HG03378 (cell line): Measurements from ENCODE around the gene HES6.
"Not testable (repeated sequence)": the region's sequence is repeated elsewhere in the genome, so short reads cannot be mapped to it uniquely, and the experiment has no call there.

Source experiments
- ATAC-seq: cut with Tn5 transposase; IDR thresholded peaks from one replicate; pipeline ENCODE4 v1.9.1; 2021; ENCODE audit warnings: mild to moderate bottlenecking, moderate library complexity; ENCODE audit not compliant: unreplicated experiment

The HES6 gene

DNA sequence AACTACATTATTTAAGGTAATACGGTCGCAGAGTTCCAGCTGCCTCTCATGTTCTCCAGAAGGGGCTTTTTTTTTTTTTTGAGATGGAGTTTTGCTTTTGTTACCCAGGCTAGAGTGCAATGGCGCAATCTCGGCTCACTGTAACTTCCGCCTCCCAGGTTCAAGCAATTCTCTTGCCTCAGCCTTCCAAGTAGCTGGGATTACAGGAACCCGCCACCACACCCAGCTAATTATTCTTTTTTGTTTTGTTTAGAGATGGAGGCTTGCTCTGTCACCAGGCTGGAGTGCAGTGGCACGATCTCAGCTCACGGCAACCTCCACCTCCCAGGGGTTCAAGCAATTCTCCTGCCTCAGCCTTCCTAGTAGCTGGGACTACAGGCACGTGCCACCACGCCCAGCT lies 33.6 kb upstream of the HES6 start:
- ATAC-seq, result not testable (repeated sequence)

DNA sequence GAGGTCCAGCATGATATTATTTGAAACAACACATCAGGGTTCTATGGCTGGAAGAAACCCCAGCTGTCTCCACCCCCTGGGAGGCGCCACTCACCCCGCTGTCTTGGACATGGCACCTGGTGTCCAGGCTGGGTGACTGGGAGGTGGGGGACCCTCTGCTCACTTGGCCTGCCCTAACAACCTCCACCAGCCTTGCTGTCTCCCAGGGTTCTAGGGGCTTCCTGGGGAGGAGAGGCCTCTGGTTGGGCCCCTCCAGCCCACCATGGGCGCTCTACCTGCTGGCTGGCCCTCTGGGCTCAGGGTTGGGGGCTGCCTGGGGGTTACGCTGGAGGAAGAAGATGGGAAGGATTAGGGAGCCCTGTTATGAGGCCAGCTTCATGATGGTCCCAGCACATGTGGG lies 32.3 kb upstream of the HES6 start:
- no peak for ATAC-seq

DNA sequence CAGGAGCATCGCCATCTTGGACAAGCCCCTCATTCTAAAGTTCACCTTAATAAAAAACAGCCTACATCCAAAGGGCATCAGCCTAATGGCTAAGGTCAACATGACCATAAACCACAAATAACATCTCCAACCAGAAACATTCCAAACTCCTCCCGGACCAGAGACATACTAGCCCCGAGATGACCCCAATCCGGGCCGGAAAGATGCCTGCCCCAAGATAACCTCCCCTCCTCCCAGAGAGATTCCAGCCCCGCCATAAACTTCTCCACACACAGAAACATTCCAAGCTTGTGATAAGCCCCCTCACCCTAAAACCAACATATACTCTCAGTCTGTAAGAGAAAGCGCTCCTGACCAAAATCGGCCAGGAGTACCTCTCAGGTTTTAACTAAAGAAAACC lies 31.8 kb upstream of the HES6 start:
- ATAC-seq, result not testable (repeated sequence)

DNA sequence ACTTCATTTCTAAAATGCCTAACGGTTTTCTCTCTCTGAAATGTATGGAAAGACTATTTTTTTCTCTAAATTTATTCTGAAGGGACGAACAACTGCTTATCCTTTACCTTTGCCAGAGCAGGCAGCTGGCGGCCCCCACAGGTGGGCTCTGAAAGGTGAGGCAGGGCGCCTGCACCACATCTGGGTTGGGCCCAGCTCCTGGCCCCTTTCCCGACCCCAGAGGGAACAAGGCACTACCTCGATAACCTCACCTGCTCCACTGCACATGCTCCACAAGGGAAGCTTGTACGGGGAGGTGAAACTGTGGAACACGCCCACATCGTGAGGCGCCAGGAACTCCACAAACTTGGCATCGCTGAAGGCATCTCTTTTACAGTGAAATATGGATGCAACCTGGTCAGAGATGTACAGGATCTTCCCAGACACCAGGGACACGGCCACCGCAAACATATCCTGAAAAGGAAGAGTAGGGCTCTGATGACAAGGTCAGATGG lies 31.3 kb upstream of the HES6 start:
- no peak for ATAC-seq

DNA sequence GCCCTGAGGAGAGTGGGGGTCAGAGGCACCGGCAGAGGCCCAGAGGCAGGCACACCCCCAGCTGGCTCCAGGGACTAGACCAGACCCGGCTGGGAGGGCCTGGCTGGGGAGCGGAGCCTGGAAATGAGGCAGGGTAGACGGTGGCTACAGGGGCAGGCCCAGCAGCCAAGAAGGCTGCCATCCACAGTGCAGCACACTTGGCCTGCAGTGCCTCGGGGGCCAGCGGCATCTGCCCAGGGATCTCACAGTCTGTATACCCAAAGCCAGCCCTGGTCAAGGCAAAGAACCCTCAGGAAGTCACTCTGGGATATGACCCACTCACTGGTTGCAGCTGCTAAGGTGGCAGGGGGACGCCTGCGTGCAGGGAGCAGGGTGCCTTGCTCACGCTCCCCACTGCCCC lies 30.8 kb upstream of the HES6 start:
- no peak for ATAC-seq

DNA sequence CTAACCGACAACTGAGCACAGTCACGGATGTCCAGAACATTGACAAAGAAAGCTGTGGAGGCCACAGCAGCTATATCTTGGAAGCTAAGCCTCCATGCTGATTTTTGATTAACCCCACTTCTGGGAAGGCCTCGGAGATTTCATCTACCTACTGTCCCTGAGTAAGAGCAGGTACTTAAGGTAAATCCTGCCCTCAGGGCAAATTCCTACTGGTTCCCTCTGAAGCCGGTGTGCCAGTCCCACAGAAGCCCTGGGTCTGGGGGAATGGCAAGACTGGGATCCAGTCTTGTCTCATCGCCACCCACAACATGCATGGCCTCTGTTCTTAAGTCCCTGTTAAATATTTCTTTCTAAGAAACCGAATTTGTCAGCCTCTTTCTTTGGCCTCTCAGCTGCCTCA lies 29.9 kb upstream of the HES6 start:
- no peak for ATAC-seq

DNA sequence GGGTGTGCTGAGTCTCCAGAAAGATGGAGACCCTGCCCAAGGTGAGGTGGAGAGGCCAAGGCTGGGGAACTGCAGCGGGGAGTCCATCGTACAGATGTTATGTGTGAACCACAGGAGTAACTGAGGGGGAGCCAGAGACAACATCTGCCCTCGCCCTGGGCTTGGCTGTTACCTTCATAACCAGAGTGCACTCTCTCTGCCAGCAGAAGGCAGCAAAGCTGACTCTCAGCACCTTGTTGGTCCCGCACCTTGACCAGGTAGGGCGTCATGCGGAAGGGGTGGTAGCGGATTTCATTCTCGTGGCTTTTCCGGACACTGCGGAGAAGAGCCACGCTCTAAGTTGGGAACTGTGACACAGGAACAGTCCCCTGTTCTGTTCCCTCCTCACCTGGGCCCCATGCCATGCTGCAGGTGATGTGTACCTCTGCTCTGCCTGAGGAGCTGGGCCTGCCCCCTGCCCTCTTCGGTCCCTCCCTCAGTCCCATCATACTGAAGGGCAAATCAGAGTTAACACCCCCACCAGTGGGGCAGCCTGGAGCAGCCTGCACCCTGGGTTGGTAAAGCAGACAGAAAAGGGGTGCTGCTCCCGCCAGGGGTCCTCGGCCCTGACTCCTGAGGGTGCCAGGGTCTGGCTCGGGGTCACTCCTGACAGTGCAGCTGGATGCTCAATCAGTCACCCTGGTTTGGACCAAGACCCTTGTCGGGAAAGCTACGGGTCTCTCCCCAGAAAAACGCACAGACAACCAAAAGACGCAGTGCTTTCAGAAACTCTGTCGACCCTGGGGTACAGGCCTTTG lies 28.2 kb upstream of the HES6 start:
- no peak for ATAC-seq

DNA sequence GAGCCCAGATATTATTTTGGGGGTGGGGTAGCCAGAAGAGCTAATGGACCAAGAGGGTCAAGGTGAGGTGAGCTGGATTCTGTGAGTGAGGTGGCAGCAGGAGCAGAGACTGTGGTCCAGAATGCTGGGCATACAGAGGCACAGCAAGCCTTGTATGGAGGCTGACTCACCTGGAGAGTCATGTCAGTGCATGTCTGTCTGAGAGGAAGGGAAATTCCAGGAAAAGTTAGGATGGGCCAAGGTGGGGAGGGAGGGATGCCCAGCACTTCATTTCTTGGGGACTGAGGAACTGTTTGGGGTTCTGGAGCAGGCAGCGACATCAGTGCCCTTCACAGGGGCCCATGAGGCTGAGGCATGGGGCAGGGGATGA lies 27.5 kb upstream of the HES6 start:
- ATAC-seq, result no peak

DNA sequence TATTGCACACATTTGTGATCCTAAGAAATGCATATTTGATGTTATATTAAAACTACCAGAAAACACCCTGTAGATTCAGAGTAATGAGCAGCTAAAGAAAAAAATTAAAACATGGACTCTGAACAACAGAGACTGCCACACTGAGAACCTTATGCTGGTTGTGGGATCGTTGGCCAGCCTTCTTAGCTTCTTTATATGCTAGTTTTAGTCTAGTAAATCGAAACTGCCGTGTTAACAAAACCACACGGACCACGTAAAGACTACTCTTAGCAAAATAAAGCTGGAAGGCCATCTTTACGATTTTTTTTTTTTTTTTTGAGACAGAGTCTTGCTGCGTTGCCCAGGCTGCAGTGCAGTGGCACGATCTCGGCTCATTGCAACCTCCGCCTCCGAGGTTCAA lies 25.8 kb upstream of the HES6 start:
- ATAC-seq, result no peak

DNA sequence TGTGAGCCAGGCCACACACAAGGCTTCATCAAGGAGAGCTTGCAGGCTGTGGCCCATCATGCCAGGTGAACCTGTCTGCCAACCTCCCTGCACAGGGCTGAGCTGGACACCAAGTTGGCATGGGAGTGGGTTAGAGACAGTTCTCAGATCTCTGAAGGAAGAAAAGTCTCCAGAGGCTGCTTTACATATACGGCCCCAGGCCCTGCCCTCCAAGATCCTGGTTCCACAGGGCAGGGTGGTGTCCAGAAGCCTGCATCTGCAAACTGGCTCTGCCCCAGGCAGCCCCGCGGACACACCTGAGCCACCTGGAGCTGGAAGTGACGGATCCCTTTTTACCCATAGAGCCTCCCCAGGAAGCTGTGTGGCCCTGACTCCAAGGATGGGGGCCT lies 24.2 kb upstream of the HES6 start:
- ATAC-seq, result no peak

DNA sequence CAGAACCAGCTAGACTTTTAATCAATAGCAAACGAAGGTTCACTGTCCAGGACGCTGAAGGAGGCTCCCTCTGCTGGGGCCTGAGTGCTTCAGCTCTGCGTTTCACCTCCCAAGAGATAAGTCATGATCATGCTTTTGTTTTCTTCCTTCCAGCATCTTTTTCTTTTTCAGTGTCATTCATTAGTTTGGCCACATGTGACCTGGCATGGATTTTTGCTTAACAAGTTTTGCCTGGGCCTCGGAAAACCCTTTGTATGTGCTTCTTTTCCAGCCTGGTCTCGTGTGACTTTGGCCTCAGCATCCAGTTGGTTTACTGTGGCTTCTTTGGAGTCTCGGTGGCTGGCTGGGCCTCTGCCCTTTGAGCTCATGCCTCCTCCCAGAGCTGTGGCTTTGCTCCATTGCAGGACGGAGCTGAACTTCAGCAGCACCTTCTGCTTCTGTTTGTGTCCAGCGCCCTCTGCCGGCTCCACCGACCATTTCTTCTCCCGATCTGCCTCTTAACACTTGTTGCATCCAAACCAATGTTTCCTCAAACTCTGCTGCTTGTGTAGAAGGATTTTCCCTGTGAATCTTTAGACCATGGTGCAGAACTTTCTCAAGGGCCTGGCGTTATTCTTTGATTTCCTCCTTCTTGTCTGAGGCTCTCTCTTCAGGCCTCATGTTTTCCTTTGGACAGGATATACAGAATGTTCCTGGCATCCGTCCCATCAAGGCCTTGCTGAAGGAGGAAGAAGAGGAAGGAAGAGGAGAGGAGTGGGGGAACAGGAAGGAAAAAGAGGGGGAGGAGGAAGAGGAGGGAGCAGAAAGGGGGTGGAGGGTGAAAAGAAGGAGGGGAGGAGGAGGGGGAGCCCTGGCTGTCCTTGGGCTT lies 23.6 kb upstream of the HES6 start:
- ATAC-seq, result no peak

DNA sequence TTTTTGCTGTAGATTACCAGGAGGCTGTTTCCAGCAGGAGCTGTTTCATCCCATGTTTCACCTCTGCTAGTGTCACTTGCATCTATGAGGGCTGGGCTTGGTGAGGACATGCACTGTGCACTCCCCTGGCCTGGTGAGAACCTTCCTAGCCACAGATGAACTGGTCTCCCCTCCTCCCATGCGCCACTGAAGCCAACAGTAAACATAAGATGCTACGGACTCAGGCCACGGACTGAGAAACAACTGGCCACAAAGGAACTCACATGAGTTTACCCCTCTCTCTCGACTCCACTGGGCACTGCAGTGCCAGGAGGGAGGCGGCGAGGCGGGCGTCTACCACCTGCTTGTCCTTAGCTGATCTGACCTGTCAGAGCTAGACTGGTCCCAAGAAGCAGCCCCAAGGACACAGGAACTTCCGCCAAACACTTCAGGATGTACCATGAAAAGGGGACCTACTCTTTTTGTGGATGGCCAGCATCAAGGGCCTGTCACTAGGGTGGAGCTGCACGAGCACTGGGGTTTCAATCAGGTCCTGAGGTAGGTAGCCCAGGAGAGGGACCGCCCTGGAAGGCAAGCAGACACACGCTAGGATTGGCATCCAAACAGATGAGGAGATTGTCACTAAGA lies 22.8 kb upstream of the HES6 start:
- no peak for ATAC-seq

DNA sequence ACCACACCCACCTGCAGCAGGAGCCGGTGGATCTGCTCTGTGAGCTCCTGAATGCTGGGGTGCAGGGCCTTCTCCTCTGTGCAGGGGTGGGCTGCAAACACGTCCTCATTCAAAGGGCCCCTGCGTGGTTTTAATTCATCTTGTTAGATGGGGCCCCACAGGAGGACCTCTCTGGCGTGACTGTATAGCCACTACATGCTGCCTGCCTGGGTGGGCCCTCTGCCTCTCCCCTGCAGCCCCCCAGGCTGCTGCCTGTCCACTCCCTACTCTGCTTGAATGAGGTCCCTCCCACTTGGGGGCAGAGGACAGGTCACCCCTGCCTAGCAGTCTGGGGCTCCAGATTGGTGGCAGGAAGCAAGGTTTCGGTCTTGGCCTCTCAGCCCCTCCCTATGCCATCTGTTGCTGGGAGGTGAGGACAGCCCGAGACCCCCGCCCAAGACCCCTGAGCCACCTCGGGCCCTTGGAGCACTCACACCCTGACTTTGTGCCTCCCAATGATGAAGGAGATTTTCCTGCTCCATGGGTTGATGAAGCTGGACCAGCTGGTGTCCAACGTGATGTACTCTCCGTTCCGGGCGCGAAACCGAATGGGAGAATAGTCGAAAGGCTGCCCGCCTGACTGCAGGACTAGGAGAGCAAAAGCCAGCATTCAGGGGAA lies 22.0 kb upstream of the HES6 start:
- no peak for ATAC-seq

DNA sequence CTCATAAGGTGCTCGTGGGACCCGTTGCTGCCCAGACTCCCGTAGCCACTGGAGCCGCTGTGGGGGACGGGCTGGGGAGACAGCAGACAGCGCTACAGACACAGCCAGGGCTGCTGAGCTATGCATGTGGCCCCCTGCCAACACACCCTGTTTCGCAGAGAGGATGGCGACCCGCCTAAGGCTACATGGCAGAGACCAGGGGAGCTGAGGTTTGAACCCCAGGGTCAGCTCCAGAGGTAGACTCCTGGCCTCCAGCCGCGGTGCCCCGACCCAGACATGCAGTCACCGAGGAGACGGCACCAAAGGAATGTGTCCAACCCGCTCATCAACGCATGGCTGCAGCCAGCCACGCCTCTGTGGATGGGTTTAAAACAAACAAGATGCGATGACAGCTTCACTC lies 21.0 kb upstream of the HES6 start:
- no peak for ATAC-seq

DNA sequence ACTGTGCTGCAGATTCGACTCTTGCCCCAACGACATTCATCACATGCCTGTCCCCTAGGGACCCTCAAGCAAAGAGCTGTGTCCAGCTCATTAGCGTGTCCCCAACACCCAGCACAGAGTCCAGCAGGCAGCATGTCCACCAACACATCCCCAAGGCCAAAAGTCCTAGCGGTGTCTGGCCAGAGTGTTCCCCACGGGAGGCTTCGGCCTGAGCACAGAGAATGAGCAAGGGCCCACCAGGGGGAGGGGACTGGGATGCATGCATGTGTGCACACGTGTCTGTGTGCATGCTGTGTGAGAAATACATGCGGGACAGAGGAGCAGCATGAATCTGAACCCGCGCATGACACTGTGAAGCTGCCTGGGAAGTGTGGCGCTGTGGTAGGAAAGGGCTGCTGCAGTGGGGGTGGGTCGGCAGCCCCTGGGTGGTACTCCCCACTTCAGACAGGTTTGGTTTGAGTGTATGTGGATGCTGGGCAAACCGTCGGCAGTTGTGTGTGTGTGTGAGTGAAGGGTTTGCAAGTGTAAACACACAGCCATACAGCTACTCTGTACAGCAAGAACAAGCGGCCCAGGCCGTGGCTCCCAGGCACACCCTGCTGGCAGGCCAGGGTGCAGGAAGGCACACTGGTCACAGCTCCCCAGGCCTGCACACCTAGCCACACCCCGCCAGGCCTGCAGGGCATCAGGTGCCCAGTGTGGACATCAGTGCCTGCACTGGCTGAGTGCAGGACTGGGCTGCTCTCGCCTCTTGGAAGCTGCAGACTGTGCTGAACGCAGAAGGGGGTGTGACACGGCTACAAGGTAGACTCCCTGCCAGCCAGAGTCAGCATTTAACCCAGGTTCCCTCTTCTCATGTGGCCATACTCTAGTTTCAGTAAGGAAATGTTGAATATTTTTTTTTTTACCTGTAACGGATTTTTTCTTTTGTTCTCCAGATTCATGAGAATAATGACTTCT lies 19.5 kb upstream of the HES6 start:
- no peak for ATAC-seq

DNA sequence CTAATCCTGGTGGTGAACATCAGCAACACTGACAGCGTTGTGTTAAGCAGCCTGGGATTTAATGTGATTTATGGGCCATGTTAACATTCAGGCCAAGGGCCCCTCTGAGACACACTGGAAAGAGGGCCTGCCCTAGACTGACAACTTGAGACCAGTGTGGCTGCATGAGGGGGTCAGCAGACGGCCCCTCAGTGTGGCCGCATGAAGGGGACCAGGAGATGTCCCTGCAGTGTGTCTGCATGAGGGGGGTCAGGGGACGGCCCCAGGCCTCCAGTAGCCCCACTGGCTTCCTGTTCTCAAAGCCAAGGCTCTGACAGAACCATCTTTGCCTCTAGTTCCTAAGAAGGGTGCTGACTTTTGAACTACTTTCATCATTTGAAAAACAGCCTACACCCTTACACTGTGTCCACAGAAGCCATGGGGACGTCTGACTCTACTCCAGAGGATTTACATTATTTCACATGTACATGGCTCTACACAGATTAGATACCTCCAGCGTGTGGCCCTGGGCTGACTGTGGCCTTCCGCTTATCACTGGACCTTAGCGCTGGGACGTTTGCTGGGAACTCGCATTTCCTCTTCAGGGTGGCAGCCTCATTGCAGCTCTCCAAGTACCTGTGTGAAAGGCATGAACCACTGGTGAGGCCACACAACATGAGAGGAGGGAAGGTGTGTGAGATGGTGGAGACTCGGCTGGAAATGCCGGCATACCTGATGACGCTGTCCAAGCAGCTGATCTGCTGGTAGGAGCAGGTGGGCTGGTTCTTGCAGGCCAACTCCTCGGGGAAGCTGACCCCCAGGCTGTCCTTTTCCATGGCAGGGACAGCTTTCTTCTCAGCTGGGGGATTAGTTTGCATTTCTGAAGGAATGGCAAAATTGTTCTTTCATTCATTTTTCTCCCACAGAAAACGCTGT lies 18.2 kb upstream of the HES6 start:
- no peak for ATAC-seq

DNA sequence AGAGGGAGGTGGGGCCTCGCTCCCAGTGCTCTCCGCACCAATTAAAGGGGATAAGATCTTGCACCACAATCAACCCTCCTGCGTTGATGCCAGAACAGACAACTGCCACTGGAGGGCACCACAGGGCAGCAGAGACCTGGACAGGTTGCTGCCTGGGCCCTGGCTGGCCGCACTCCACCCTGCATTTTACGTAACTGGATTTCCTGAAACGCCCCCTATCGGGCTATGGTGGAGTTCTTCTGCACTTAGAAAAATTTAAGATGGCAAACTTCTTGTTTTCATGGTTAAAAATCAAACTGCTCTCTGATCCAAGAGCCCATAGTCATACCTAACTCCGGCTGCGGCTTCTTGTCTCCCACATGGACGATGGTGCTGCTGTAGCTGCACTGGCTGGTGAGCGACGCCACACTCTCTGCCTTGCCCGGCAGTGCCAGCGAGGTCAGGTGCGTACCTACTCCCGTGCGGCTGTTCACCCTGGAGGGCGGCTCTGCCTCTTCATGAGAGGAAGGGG lies 16.8 kb upstream of the HES6 start:
- ATAC-seq, result no peak

DNA sequence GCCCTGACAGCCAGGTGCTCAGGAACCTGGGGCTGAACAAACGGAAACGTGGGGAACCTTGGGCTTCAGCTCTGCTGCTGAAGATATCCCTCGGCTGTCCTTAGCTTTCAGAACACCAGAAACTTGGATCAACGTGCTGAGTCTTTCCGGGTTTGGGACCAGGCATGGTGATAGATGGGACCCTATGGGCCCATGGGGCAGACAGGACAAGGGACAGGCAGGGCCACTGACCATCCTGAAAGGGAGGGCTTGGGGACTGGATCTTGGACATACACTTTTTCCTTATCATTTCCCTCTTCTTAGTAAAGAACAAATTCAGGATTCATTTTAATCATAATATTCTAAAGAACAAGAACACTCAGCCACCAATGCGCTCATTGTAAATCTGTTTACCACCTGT lies 16.3 kb upstream of the HES6 start:
- ATAC-seq, result no peak

DNA sequence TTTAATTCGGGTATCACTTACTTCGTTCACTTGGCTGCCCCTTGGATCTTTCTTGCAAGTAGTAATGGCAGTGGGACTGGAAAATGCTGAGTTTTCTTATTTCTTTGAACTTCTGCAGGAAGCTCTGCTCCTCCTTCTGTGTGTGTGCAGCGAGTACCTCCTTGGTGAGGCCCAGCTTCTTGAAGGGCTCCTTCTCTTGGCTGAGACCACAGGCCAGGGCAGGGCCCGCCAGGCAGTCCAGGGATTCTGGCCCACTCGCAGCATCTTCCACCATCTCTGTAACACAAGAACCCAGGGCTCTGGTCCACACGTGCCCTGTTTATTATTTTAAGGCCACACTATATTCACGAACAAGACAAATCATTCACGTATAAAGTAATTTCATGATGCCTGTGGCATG lies 15.8 kb upstream of the HES6 start:
- no peak for ATAC-seq
